H1 (cell line): ENCODE data around the gene ASCC1. TPM values are rescaled to one million over a fixed set of nuclear protein-coding genes. Genes with fewer than 3 reads are reported as not detected.

Experiments used
- CTCF ChIA-PET: fragments of 300-600 bp; sonication (Branson Sonifier 250); formaldehyde crosslinking; loops from one replicate; lab custom pipeline; 2021; ENCODE audit not compliant: partially characterized antibody; lab: Charles Lee
- POLR2A ChIA-PET: fragments of 300-600 bp; sonication (Branson Sonifier 250); formaldehyde crosslinking; loops from one replicate; lab custom pipeline; 2021; ENCODE audit warnings: inconsistent platforms; ENCODE audit not compliant: partially characterized antibody; lab: Charles Lee
- DNase-seq, 2 experiments: peaks; one replicate each; pipeline versions ENCODE4 v3.0.0 to v3.0.0-alpha.2; 2010 to 2022; ENCODE audit warnings: low spot score in 2 of 2, low read depth in 1 of 2, mixed read lengths in 1 of 2
- FAIRE-seq: peaks from 2 replicates; lab custom pipeline; 2011; peaks lifted over from hg19 to GRCh38; lab: Jason Lieb, UNC
- H2AFZ ChIP-seq: 2 replicates; pipeline ENCODE4 v1.8.1; 2012; ENCODE audit warnings: low read length, inconsistent platforms
- H2AK5ac ChIP-seq: 2 replicates; pipeline ENCODE4 v1.6.1; 2013; ENCODE audit warnings: low read depth, low read length
- H2BK120ac ChIP-seq: replicated peaks from 2 replicates; pipeline ENCODE3; 2013; ENCODE audit warnings: low read depth, low read length, inconsistent platforms
- H2BK12ac ChIP-seq: 2 replicates; pipeline ENCODE4 v1.6.1; 2013; ENCODE audit warnings: low read depth, low read length
- H2BK15ac ChIP-seq: 2 replicates; pipeline ENCODE4 v1.6.1; 2013; ENCODE audit warnings: low read length
- H2BK20ac ChIP-seq: 2 replicates; pipeline ENCODE4 v1.6.1; 2013; ENCODE audit warnings: low read length
- H2BK5ac ChIP-seq: 2 replicates; pipeline ENCODE4 v1.6.1; 2013; ENCODE audit warnings: low read depth, low read length
- H3K14ac ChIP-seq: 2 replicates; pipeline ENCODE4 v1.6.1; 2013; ENCODE audit warnings: inconsistent platforms; ENCODE audit not compliant: insufficient read length
- H3K18ac ChIP-seq: 2 replicates; pipeline ENCODE4 v1.6.1; 2013; ENCODE audit warnings: low read length; ENCODE audit errors: extremely low read depth
- H3K23ac ChIP-seq: 2 replicates; pipeline ENCODE4 v1.6.1; 2013; ENCODE audit warnings: inconsistent platforms; ENCODE audit not compliant: insufficient read length
- H3K23me2 ChIP-seq: 2 replicates; pipeline ENCODE4 v1.6.1; 2013; ENCODE audit warnings: low read depth, low read length
- H3K27ac ChIP-seq: 2 replicates; pipeline ENCODE4 v1.6.1; 2011; ENCODE audit warnings: low read depth, low read length, inconsistent platforms
- H3K27me3 ChIP-seq, 4 experiments: replicated peaks in 1 of 4; 1 replicate in 1 of 4; 2 replicates in 3 of 4; pipeline versions ENCODE4 v1.6.1 to v1.8.1; 2011 to 2013; ENCODE audit warnings: low read length in 3 of 4, mild to moderate bottlenecking in 3 of 4, inconsistent platforms in 2 of 4, mixed read lengths in 2 of 4, moderate library complexity in 1 of 4; ENCODE audit not compliant: control insufficient read depth in 3 of 4, insufficient read depth in 3 of 4; ENCODE audit errors: extremely low read depth in 1 of 4
- H3K36me3 ChIP-seq, 4 experiments: 2 replicates each; pipeline versions ENCODE4 v1.6.1 to v1.8.1; 2011 to 2013; ENCODE audit warnings: mild to moderate bottlenecking in 4 of 4, low read length in 3 of 4, moderate library complexity in 2 of 4, control low read depth in 1 of 4, inconsistent platforms in 1 of 4; ENCODE audit not compliant: insufficient read depth in 4 of 4, control insufficient read depth in 2 of 4
- H3K4ac ChIP-seq: replicated peaks from 2 replicates; pipeline ENCODE3; 2013; ENCODE audit warnings: low read length, low read depth, mixed read lengths, inconsistent platforms; ENCODE audit not compliant: insufficient read length
- H3K4me1 ChIP-seq, 4 experiments: replicated peaks in 1 of 4; 1 replicate in 1 of 4; 2 replicates in 3 of 4; pipeline versions ENCODE4 v1.6.1 to v1.8.1; 2011 to 2013; ENCODE audit warnings: low read length in 3 of 4, inconsistent platforms in 2 of 4, mixed read lengths in 1 of 4; ENCODE audit not compliant: insufficient read depth in 4 of 4, control insufficient read depth in 3 of 4
- H3K4me2 ChIP-seq, 2 experiments: 2 replicates each; pipeline versions ENCODE4 v1.6.1 to v1.8.1; 2011 to 2013; ENCODE audit warnings: low read depth in 2 of 2, low read length in 2 of 2, control low read depth in 1 of 2, inconsistent platforms in 1 of 2, mild to moderate bottlenecking in 1 of 2; ENCODE audit not compliant: insufficient read depth in 1 of 2
- H3K4me3 ChIP-seq, 4 experiments: fragments of 200-600, 300-600 bp in 1 of 4; sonication (generic), shearing (Covaris generic), sonication (Bioruptor Twin) in 1 of 4; 2 replicates each; pipeline versions ENCODE4 v1.5.1 to v1.8.1; 2011 to 2016; ENCODE audit warnings: low read length in 4 of 4, low read depth in 3 of 4, control low read depth in 2 of 4, inconsistent platforms in 2 of 4, mild to moderate bottlenecking in 2 of 4, mixed read lengths in 1 of 4, moderate library complexity in 1 of 4; ENCODE audit not compliant: insufficient read depth in 2 of 4; ENCODE audit errors: extremely low read depth in 1 of 4
- H3K56ac ChIP-seq: replicated peaks from 2 replicates; pipeline ENCODE3; 2013; ENCODE audit warnings: low read depth, mild to moderate bottlenecking, mixed read lengths, low read length, inconsistent platforms; ENCODE audit not compliant: insufficient read length
- H3K79me1 ChIP-seq: 2 replicates; pipeline ENCODE4 v1.6.1; 2013; ENCODE audit warnings: low read depth, low read length, control low read depth
- H3K79me2 ChIP-seq, 2 experiments: 2 replicates each; pipeline versions ENCODE4 v1.6.1 to v1.8.1; 2012 to 2013; ENCODE audit warnings: low read length in 2 of 2, mild to moderate bottlenecking in 2 of 2, inconsistent platforms in 1 of 2; ENCODE audit not compliant: insufficient read depth in 2 of 2, control insufficient read depth in 1 of 2
- H3K9ac ChIP-seq, 4 experiments: replicated peaks in 1 of 4; 1 replicate in 1 of 4; 2 replicates in 3 of 4; pipeline versions ENCODE4 v1.6.1 to v1.8.1; 2011 to 2013; ENCODE audit warnings: low read depth in 3 of 4, low read length in 3 of 4, control low read depth in 2 of 4, mild to moderate bottlenecking in 2 of 4, moderate library complexity in 2 of 4, inconsistent platforms in 1 of 4; ENCODE audit errors: extremely low read depth in 1 of 4
- H3K9me3 ChIP-seq, 2 experiments: 2 replicates each; pipeline versions ENCODE4 v1.6.1 to v1.8.1; 2012 to 2013; ENCODE audit warnings: mild to moderate bottlenecking in 2 of 2, moderate library complexity in 2 of 2, control low read depth in 1 of 2, inconsistent platforms in 1 of 2, low read depth in 1 of 2, low read length in 1 of 2, mixed read lengths in 1 of 2; ENCODE audit not compliant: insufficient read depth in 2 of 2
- H4K20me1 ChIP-seq, 2 experiments: replicated peaks in 1 of 2; 2 replicates each; pipeline versions ENCODE3 to v1.8.1; 2011 to 2013; ENCODE audit warnings: inconsistent platforms in 2 of 2, low read length in 2 of 2, mild to moderate bottlenecking in 1 of 2; ENCODE audit not compliant: insufficient read depth in 2 of 2, control insufficient read depth in 1 of 2
- H4K5ac ChIP-seq: 2 replicates; pipeline ENCODE4 v1.6.1; 2013; ENCODE audit warnings: low read length, low read depth, mixed read lengths, inconsistent platforms; ENCODE audit not compliant: insufficient read length
- H4K8ac ChIP-seq: 2 replicates; pipeline ENCODE4 v1.8.0; 2013; ENCODE audit warnings: mild to moderate bottlenecking, moderate library complexity, low read length, inconsistent platforms; ENCODE audit not compliant: insufficient read depth; ENCODE audit errors: extremely low read depth
- H4K91ac ChIP-seq: replicated peaks from 2 replicates; pipeline ENCODE3; 2013; ENCODE audit warnings: low read length, mixed read lengths, inconsistent platforms; ENCODE audit not compliant: insufficient read length
- ASH2L ChIP-seq: fragments of 200-600, 300-600 bp; sonication (generic); IDR thresholded peaks from one replicate; pipeline ENCODE4 v1.7.1; 2017; ENCODE audit warnings: low read length
- KDM1A ChIP-seq: fragments of 200-600, 300-600 bp; sonication (generic); IDR thresholded peaks from 2 replicates; pipeline ENCODE4 v1.7.1; 2016; ENCODE audit warnings: mild to moderate bottlenecking, low read length, borderline replicate concordance
- KDM5A ChIP-seq: fragments of 200-600 bp; IDR thresholded peaks from 2 replicates; pipeline ENCODE4 v1.7.1; 2012; ENCODE audit warnings: mild to moderate bottlenecking, low read length, inconsistent platforms, mixed read lengths
- TBP ChIP-seq: IDR thresholded peaks from 2 replicates; pipeline ENCODE4 v1.6.1; 2011; ENCODE audit warnings: low read depth, low read length, improper control_type of control experiment
- TEAD4 ChIP-seq: IDR thresholded peaks from 2 replicates; pipeline ENCODE4 v1.6.1; 2012; ENCODE audit warnings: low read depth, low read length, inconsistent platforms, mixed read lengths
- WGBS, 2 experiments: shearing (Covaris generic) in 1 of 2; methylation state at CpG; one replicate each; pipeline versions ENCODE4 v1.1.6 to v1.1.7; 2013 to 2015; ENCODE audit warnings: low lambda C conversion rate in 2 of 2, mixed read lengths in 2 of 2, inconsistent platforms in 1 of 2, low coverage in 1 of 2, missing lambda C conversion rate in 1 of 2; ENCODE audit not compliant: insufficient replicate concordance in 2 of 2, insufficient coverage in 1 of 2, insufficient read length in 1 of 2; ENCODE audit errors: extremely low coverage in 1 of 2, missing lambda C conversion rate in 1 of 2; 5-methylcytosine and 5-hydroxymethylcytosine counted together
- polyA plus RNA-seq, 7 experiments: library from polyadenylated mRNA; depleted of rRNA in 3 of 7; stranded (reverse) in 5 of 7; unstranded in 2 of 7; fragments of >200 nt in 5 of 7; fragments of 200-250 nt in 2 of 7; gene quantifications; 1 replicate in 5 of 7; 2 replicates in 1 of 7; 4 replicates in 1 of 7; pipeline versions ENCODE4 v1.2.1 to v1.2.3, GENCODE V29; 2011 to 2013; ENCODE audit warnings: missing spikeins in 2 of 7, mixed read lengths in 2 of 7
- total RNA-seq: library from RNA; stranded (reverse); fragmentation: NEBNext Ultra II Directional; extraction: Animal tissue kit (Norgen Biotek cat#: 25700); gene quantifications from 2 replicates; pipeline ENCODE4 v1.2.1, GENCODE V29; 2021

Gene ASCC1
- total and polyA plus RNA-seq, 2 of the 8 experiments (the other 6 are each of a cell fraction or from before 2014, with no cell fraction given): 25.6 to 35.8 TPM

DNA sequence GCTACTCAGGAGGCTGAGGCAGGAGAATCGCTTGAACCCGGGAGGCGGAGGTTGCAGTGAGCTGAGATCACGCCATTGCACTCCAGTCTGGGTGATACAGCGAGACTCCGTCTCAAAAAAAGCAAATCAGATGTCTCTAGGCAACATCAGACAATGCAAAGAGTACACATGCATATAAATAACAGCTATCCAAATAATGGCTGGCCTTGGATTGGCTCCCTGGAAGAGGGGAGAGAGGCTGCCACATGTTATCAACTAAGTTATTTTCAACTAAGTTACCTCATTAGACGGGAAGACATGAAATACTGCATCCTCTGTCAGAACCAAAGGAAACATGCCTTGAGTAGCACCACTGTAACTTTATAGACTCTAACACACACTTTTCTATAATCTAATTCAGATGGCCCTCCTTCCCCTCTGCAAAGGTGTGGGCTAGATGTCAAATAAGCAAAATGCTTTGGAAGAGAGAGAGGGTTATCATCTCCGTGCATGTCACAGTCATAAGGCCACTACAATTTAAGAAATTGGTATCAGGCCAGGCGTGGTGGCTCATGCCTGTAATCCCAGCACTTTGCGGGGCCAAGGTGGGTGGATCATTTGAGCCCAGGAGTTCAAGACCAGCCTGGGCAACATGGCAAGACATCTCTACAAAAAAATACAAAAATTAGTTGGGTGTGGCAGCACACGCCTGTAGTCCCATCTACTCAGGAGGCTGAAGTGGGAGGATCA is 105.2 kb downstream of the ASCC1 start:
- H3K27ac ChIP-seq: no peak overlapping the region
- DNase-seq (no peak), FAIRE-seq (no peak)
- no peak overlapping the region for H3K9ac ChIP-seq
- H3K27me3 ChIP-seq: no peaks in the 10 kb centered on the region
- no peak overlapping the region for H2BK20ac ChIP-seq
- H3K4ac ChIP-seq: no peak overlapping the region
- no peaks in the 10 kb centered on the region for H4K20me1 ChIP-seq
- CTCF ChIA-PET: no interaction called here
- no peaks in the 10 kb centered on the region for H3K4me1 ChIP-seq
- WGBS, 2 experiments: 91% methylated on average over 11 of the region's 11 CpGs; no CpG with 5 or more reads in 1 of the 2 experiments
- H2BK12ac ChIP-seq: no peak overlapping the region
- H4K91ac ChIP-seq: no peak overlapping the region
- H4K8ac ChIP-seq: no peak overlapping the region
- H4K5ac ChIP-seq: no peak overlapping the region
- H2AK5ac ChIP-seq: no peak overlapping the region
- H3K23ac ChIP-seq: no peak overlapping the region
- no peak overlapping the region for H3K4me3 ChIP-seq
- H3K4me2 ChIP-seq: no peak overlapping the region
- H2BK15ac ChIP-seq: no peak overlapping the region
- POLR2A ChIA-PET: interaction anchor here (0.6 kb wide), 1 partner anchor 220 kb away, joined by 3 read pairs; no protein-coding TSS in a partner anchor
- no peaks in the 10 kb centered on the region for H3K79me2 ChIP-seq
- no peaks in the 10 kb centered on the region for H3K36me3 ChIP-seq
- no peak overlapping the region for H3K18ac ChIP-seq
- no peaks in the 10 kb centered on the region for H3K23me2 ChIP-seq
- no peak overlapping the region for H2BK120ac ChIP-seq
- H3K79me1 ChIP-seq: no peaks in the 10 kb centered on the region
- no peak overlapping the region for H2AFZ ChIP-seq
- H3K56ac ChIP-seq: no peak overlapping the region
- no peak overlapping the region for H3K14ac ChIP-seq
- peaks cover 0 to 5% of the 10 kb centered on the region in 2 experiments; a peak in 1 of 4 replicates for H3K9me3 ChIP-seq
- H2BK5ac ChIP-seq: no peak overlapping the region
- TF ChIP-seq ASH2L (no peak), KDM5A (no peak), KDM1A (no peak), TBP (no peak), TEAD4 (no peak)
- TF ChIP-seq, all 59 proteins: peak for 0
